WTC11 (cell line): ENCODE data around the gene DISP2.

Experiments
- ATF2 ChIP-seq: sonication (generic); formaldehyde crosslinking; IDR thresholded peaks from 2 replicates; pipeline ENCODE4 v1.8.1; 2022; ENCODE audit warnings: low read depth, missing genetic modification reagents, borderline replicate concordance
- CTCF ChIP-seq: fragments of 200-600 bp; IDR thresholded peaks from 2 replicates; pipeline ENCODE4 v1.8.0; 2022; ENCODE audit warnings: antibody characterized with exemption
- E2F1 ChIP-seq: sonication (generic); formaldehyde crosslinking; IDR thresholded peaks from 2 replicates; pipeline ENCODE4 v1.8.0; 2022; ENCODE audit warnings: mild to moderate bottlenecking, missing genetic modification reagents
- SMAD3 ChIP-seq: sonication (generic); formaldehyde crosslinking; IDR thresholded peaks from 2 replicates; pipeline ENCODE4 v1.8.0; 2022; ENCODE audit warnings: missing genetic modification reagents, mild to moderate bottlenecking, borderline replicate concordance
- ZBTB21 ChIP-seq: sonication (generic); formaldehyde crosslinking; IDR thresholded peaks from 2 replicates; pipeline ENCODE4 v1.8.1; 2023; ENCODE audit warnings: mild to moderate bottlenecking, missing genetic modification reagents, borderline replicate concordance
- ZBTB43 ChIP-seq: sonication (generic); formaldehyde crosslinking; IDR thresholded peaks from 2 replicates; pipeline ENCODE4 v1.8.1; 2023; ENCODE audit warnings: mild to moderate bottlenecking, missing genetic modification reagents

- TF ChIP-seq CTCF = no peak
- TF ChIP-seq ATF2 (CRISPR knock-in tag) = no peak
- TF ChIP-seq ZBTB21 (CRISPR knock-in tag) = no peak
- no peak for TF ChIP-seq E2F1 (CRISPR knock-in tag)
- TF ChIP-seq ZBTB43 (CRISPR knock-in tag) = no peak
- TF ChIP-seq SMAD3 (CRISPR knock-in tag) = no peak
Observed at GRCh38 chr15:40314723-40315276, 43.2 kb upstream of the DISP2 start.
